ENCODE results near the gene NCK1. TPM values are rescaled to one million over a fixed set of nuclear protein-coding genes. Genes with fewer than 3 reads are reported as not detected.
"Not testable (repeated sequence)": the region's sequence is repeated elsewhere in the genome, so short reads cannot be mapped to it uniquely, and the experiment has no call there.

NCK1 gene
- polyA plus RNA-seq, 1 experiment, result 11.7 TPM

DNA sequence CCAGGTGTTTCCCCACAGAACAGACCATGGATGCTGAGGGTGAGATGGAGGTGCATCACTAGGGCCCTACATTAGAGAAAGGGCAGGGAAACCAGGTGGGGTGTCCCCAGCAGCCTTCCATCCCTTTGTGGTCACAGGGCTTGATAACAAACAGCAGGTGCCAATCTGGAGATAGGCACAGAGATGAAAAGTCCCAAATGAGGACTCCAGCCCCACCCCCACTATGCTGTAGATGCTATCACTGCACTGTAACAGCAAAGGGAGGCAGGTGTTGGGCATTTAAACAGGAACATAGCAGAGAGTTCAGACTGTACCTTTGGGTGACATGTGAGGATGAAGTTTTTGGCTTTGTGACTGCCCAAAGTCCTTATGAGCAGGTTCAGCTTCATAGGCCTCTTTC is 117.2 kb downstream of the NCK1 start:
- H3K27me3 ChIP-seq (ENCODE audit: control insufficient read depth, insufficient read depth, low read length), result no peaks in the 10 kb centered on the region
- ChIA-PET CTCF (no interaction called here), POLR2A (no interaction called here)

DNA sequence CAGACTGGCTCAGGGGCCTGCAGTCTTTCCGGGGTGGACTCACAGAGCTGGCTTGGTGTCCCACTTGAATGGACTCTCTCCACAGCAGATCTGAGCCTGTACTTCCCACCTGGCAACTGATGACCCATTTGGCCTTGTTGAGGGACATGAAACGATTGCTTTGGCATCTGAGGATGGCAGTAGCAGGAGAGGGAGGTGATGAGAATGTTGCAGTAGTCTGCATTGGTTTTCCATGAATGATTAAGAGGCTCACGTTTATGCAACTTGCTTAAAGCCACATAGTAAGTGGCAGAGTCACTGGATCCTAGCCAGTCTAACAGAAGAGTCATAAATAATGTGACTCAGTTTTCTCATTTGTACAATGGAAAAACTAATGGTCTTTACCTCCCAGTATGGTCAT is 117.7 kb downstream of the NCK1 start:
- TF ChIP-seq CTCF (IDR thresholded peaks at IDR 0.05; ENCODE audit: insufficient read depth, low read depth, low read length), result no peak
- DNase-seq (ENCODE audit: low read depth), result no peak
- Histone ChIP-seq H3K27me3 (ENCODE audit: control insufficient read depth, insufficient read depth, low read length) (no peaks in the 10 kb centered on the region), H3K4me3 (ENCODE audit: low read depth, low read length) (no peak overlapping the region), H3K36me3 (ENCODE audit: control insufficient read depth, insufficient read depth, low read length) (no peaks in the 10 kb centered on the region)
- CTCF ChIA-PET, result no interaction called here
- POLR2A ChIA-PET, result no interaction called here

More for the DNA sequence above, 117.2 kb downstream of the NCK1 start:
- Histone ChIP-seq H3K4me3 (ENCODE audit: low read depth, low read length) (no peak overlapping the region), H3K36me3 (ENCODE audit: control insufficient read depth, insufficient read depth, low read length) (no peaks in the 10 kb centered on the region)
- TF ChIP-seq CTCF (IDR thresholded peaks at IDR 0.05; ENCODE audit: insufficient read depth, low read depth, low read length), result no peak
- no peak for DNase-seq (ENCODE audit: low read depth)

DNA sequence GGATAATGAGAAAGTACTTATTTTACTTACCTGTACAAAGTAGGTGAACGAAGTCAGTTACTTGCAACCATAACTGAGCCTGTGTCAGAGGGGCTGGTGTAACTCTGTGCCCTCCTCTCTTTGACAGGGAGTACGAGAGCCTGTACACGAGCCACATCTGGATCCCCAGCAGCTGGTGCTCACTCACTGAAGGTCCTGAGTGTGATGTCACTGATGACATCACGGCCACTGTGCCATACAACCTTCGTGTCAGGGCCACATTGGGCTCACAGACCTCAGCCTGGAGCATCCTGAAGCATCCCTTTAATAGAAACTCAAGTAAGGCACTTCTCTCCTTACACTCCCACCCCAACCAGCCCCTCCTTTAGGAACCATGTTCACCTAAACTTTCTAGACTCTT is 120.0 kb downstream of the NCK1 start:
- no peak for TF ChIP-seq CTCF (IDR thresholded peaks at IDR 0.05; ENCODE audit: insufficient read depth, low read depth, low read length)
- Histone ChIP-seq H3K27me3 (ENCODE audit: control insufficient read depth, insufficient read depth, low read length) (no peaks in the 10 kb centered on the region), H3K4me3 (ENCODE audit: low read depth, low read length) (no peak overlapping the region), H3K36me3 (ENCODE audit: control insufficient read depth, insufficient read depth, low read length) (no peaks in the 10 kb centered on the region)
- CTCF ChIA-PET, result interaction anchor here (0.5 to 1.8 kb wide), 3 partner anchors 15 to 911 kb away, joined by 3 to 4 read pairs (median 3); partner anchors contain the start of gene IL20RB
- DNase-seq (ENCODE audit: low read depth), result no peak
- POLR2A ChIA-PET, result no interaction called here

DNA sequence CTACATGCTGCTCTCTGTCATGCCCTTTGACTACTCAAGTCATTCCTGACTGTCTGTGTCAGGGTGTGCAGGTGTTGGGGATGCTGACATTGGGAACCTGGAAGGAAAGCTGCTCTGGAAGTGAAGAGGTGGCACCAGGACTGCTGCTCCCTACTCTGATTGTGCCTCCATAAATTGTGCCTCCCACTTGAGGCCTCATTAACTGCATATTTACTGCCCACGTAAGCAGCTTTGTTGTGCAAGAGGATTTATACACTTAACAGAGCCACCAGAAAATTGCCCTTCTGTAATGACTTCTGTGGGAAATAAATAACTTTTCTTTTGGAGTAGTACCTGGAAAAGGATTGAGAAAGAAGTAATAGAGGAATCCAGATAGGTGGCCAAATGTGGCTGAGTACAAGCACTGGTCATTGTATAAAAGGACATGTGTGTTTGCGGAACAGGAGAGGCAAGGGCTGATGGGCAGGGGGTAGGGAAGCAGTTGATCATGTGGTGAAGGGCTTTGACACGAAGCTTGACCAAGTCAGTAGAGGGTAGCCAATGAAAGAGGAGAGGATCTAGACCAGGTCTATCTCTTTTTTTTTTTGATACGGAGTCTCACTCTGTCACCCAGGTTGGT is 120.6 kb downstream of the NCK1 start:
- POLR2A ChIA-PET, result no interaction called here
- no peak for DNase-seq (ENCODE audit: low read depth)
- H3K4me3 ChIP-seq (ENCODE audit: low read depth, low read length), result no peak overlapping the region
- CTCF ChIA-PET, result interaction anchor here (0.5 to 1.6 kb wide), 4 partner anchors 14 to 918 kb away, joined by 3 read pairs; no protein-coding TSS in a partner anchor
- no peak for TF ChIP-seq CTCF (IDR thresholded peaks at IDR 0.05; ENCODE audit: insufficient read depth, low read depth, low read length)
- no peaks in the 10 kb centered on the region for H3K36me3 ChIP-seq (ENCODE audit: control insufficient read depth, insufficient read depth, low read length)
- no peaks in the 10 kb centered on the region for H3K27me3 ChIP-seq (ENCODE audit: control insufficient read depth, insufficient read depth, low read length)

- Histone ChIP-seq H3K4me3 (ENCODE audit: low read depth, low read length) (no peak overlapping the region), H3K27me3 (ENCODE audit: control insufficient read depth, insufficient read depth, low read length) (no peaks in the 10 kb centered on the region), H3K36me3 (ENCODE audit: control insufficient read depth, insufficient read depth, low read length) (no peaks in the 10 kb centered on the region)
- no peak for DNase-seq (ENCODE audit: low read depth)
- POLR2A ChIA-PET, result interaction anchor here (0.5 to 0.7 kb wide), 2 partner anchors 46 to 123 kb away, joined by 3 to 11 read pairs; partner anchors contain the start of gene NCK1
- no peak for TF ChIP-seq CTCF (IDR thresholded peaks at IDR 0.05; ENCODE audit: insufficient read depth, low read depth, low read length)
- CTCF ChIA-PET, result interaction anchor here (0.6 to 1.7 kb wide), 3 partner anchors 15 to 1894 kb away, joined by 3 to 4 read pairs (median 3); no protein-coding TSS in a partner anchor
Measured at GRCh38 chr3:136984837-136985236, 122.8 kb downstream of the NCK1 start.

GRCh38 chr3:136987398-136987980 is 125.5 kb downstream of the NCK1 start:
- H3K36me3 ChIP-seq (ENCODE audit: control insufficient read depth, insufficient read depth, low read length); CTCF ChIA-PET; DNase-seq (ENCODE audit: low read depth); POLR2A ChIA-PET; H3K27me3 ChIP-seq (ENCODE audit: control insufficient read depth, insufficient read depth, low read length); H3K4me3 ChIP-seq (ENCODE audit: low read depth, low read length): not testable (repeated sequence)

Data from BJ (cell line).